BLaER1 treated with 17β-estradiol and CSF1 and Interleukin-3, amounts not matched to agents 10 nM and 100 nM (cell line): ENCODE results near the gene NNAT.
A peak's percentile ranks its signal among the peaks of the same experiment; 100 is the strongest.
"Not testable (repeated sequence)": the region's sequence is repeated elsewhere in the genome, so short reads cannot be mapped to it uniquely, and the experiment has no call there.

Experiments used
- H3K27ac ChIP-seq, 11 experiments: shearing (Covaris generic); formaldehyde crosslinking; 2 replicates each; pipeline ENCODE4 v1.8.1; 2022
- H3K27me3 ChIP-seq, 11 experiments: shearing (Covaris generic); formaldehyde crosslinking; 2 replicates each; pipeline ENCODE4 v1.8.1; 2022
- H3K36me3 ChIP-seq, 11 experiments: shearing (Covaris generic); formaldehyde crosslinking; 2 replicates each; pipeline ENCODE4 v1.8.1; 2022
- H3K4me1 ChIP-seq, 10 experiments: shearing (Covaris generic); formaldehyde crosslinking; 2 replicates each; pipeline ENCODE4 v1.8.1; 2022
- H3K4me2 ChIP-seq, 11 experiments: shearing (Covaris generic); formaldehyde crosslinking; 2 replicates each; pipeline ENCODE4 v1.8.1; 2022
- H3K4me3 ChIP-seq, 10 experiments: shearing (Covaris generic); formaldehyde crosslinking; 2 replicates each; pipeline ENCODE4 v1.8.1; 2022
- H3K9ac ChIP-seq, 11 experiments: shearing (Covaris generic); formaldehyde crosslinking; 2 replicates each; pipeline ENCODE4 v1.8.1; 2022
- H3K9me3 ChIP-seq, 11 experiments: shearing (Covaris generic); formaldehyde crosslinking; replicated peaks in 1 of 11; 2 replicates each; pipeline ENCODE4 v1.8.1; 2022
- H4K20me1 ChIP-seq, 11 experiments: shearing (Covaris generic); formaldehyde crosslinking; 2 replicates each; pipeline ENCODE4 v1.8.1; 2022
- Cebpa-rat ChIP-seq, 11 experiments: shearing (Covaris generic); IDR thresholded peaks; 2 replicates each; pipeline ENCODE4 v1.8.1; 2022

NNAT gene, protein sequence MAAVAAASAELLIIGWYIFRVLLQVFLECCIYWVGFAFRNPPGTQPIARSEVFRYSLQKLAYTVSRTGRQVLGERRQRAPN

DNA sequence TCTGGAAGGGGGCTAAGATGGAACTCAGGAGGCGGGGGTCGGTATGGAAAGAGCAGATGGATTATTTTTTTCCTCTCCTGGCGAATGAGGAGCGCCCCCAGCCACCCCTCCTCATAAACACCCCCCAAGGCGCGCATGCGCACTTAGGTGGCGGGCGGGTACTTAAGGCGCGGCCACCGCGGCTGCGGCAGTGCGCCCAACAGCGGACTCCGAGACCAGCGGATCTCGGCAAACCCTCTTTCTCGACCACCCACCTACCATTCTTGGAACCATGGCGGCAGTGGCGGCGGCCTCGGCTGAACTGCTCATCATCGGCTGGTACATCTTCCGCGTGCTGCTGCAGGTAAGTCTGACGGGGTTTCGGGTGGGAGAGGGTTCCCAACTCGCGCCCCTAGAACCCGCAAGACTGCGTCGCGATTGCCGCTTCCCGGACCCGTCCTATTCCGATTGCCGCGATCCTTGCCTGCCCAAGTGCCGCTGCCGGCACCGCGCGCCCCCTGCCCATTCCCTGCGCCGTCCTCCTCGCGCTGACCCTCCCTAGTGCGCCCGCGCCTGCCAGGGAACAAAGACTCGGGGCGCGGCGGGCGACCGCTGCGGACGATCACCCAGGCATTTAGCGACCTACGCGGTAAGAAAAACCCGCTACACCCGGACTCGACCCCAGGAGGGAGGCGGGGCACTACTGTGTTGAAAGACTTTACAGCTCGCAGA lies at the start of gene NNAT:
TSS of gene NNAT (plus strand) at position 190 of the 711 bp plus-strand sequence. CDS start at position 272, 82 bp downstream.
- TF ChIP-seq Cebpa-rat (IDR thresholded peaks at IDR 0.05) = no peak
- Histone ChIP-seq H3K9ac (no peak within 1 kb of the TSS), H3K27me3 (peaks cover 0 to 28% (median 20%) of the 10 kb centered on the region in 11 experiments; a peak in 16 of 22 replicates), H3K4me1 (peaks cover 11 to 21% (median 13%) of the 10 kb centered on the region in 10 experiments), H4K20me1 (peaks cover 63 to 97% (median 92%) of the 10 kb centered on the region in 11 experiments), H3K27ac (no peak within 1 kb of the TSS), H3K36me3 (peaks cover 13 to 89% (median 27%) of the 10 kb centered on the region in 11 experiments), H3K9me3 (peaks cover 0 to 24% (median 16%) of the 10 kb centered on the region in 11 experiments; a peak in 19 of 22 replicates), H3K4me2 (0 out of 22 replicates have a peak within 1 kb of the TSS, but pooled peaks of 1 of the 11 experiments have one; percentile 10), H3K4me3 (no peak within 1 kb of the TSS)

DNA sequence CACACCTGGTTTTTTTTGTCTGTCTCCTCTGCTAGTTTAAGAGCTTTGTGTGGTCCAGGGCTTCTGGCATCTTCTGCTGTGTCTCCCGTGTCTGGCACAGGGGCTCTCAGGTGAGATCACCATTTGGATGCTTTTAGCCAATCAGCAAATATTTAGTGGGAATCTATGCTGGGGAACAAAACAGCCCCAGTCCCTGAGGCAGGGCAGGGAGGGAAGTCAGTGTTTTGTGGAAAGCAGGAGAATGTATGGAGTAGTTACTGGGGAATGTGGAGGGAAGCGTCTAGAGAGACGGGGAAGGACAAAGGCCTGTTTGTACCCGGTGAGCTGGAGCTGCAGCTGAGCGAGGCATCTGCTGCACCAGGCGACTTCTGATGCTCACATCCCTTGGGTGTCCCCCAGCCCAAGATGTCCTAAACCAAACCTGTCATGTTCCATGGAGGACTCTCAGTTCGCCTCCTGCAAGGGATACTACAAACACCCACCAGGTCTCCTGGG lies 49.3 kb upstream of the NNAT start:
- Histone ChIP-seq H3K36me3 (no peaks in the 10 kb centered on the region), H3K27me3 (no peaks in the 10 kb centered on the region), H3K9me3 (no peaks in the 10 kb centered on the region), H3K4me2 (no peak overlapping the region), H3K4me1 (peaks cover 5 to 28% (median 24%) of the 10 kb centered on the region in 10 experiments; a peak in 18 of 20 replicates), H3K4me3 (no peak overlapping the region), H3K27ac (no peak overlapping the region), H4K20me1 (no peaks in the 10 kb centered on the region; a peak in 1 of 22 replicates), H3K9ac (no peak overlapping the region)
- TF ChIP-seq Cebpa-rat (IDR thresholded peaks at IDR 0.05) = no peak

DNA sequence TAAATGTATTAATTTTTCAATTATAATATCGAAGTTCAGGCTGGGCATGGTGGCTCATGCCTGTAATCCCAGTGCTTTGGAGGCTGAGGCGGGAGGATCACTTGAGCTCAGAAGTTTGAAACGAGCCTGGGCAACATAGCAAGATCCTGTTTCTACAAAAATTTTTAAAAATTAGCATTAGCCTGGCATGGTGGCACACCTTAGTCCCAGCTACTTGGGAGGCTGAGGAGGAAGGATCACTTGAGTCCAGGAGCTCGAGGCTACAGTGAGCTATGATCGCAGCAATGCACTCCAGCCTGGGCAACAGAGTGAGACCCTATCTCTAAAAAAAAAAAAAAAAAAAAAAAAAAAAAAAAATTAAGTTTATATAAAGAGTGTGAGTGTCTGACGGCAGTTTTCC lies 48.6 kb upstream of the NNAT start:
- H3K4me2 ChIP-seq, H3K27me3 ChIP-seq, H3K36me3 ChIP-seq, H3K9ac ChIP-seq, H3K4me3 ChIP-seq, H4K20me1 ChIP-seq, H3K9me3 ChIP-seq, H3K27ac ChIP-seq: not testable (repeated sequence)
- H3K4me1 ChIP-seq = peaks cover 5 to 28% (median 24%) of the 10 kb centered on the region in 10 experiments; a peak in 18 of 20 replicates

DNA sequence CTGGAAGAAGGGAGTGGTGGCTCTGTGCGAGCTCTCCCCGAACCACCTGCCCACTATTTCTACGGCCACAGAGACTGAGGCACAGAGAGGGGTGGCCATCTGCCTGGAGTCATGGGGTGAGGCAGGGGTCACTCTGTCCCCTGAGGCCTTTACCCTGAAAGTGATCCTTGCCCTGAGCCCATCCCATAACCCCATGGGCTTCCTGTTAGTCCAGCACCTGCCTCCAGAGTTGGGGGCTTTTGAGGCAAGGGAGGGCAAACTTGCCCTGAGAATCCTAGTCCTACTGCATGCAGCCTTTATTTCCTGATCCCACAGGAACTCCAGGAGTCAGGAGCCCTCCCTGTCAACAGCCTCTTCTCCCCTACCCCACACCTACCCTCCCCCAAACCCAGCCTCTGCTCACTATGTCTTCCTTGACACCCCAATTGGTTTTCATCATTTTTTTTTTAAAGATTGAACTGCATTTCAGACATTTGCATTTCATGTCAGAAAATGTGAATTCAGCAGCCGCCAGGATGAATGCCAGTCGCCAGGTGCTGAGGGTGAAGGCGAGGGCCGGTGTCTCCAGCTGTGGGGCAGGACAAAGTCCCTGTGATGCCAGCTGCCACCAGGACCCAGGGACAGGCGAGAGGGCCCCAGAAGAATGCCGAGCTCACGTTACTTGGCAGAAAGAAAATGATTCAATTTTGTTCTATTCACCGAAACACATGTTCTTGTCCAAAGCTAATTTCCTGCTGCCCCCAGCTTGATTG lies 47.6 kb upstream of the NNAT start:
- H3K4me1 ChIP-seq = peaks cover 5 to 28% (median 24%) of the 10 kb centered on the region in 10 experiments; a peak in 18 of 20 replicates
- H3K9me3 ChIP-seq = no peaks in the 10 kb centered on the region
- H3K4me3 ChIP-seq = no peak overlapping the region
- TF ChIP-seq Cebpa-rat (IDR thresholded peaks at IDR 0.05) = no peak
- no peaks in the 10 kb centered on the region for H3K36me3 ChIP-seq
- H3K27me3 ChIP-seq = no peaks in the 10 kb centered on the region
- H3K4me2 ChIP-seq = no peak overlapping the region
- no peak overlapping the region for H3K9ac ChIP-seq
- H3K27ac ChIP-seq = no peak overlapping the region
- no peaks in the 10 kb centered on the region; a peak in 1 of 22 replicates for H4K20me1 ChIP-seq

DNA sequence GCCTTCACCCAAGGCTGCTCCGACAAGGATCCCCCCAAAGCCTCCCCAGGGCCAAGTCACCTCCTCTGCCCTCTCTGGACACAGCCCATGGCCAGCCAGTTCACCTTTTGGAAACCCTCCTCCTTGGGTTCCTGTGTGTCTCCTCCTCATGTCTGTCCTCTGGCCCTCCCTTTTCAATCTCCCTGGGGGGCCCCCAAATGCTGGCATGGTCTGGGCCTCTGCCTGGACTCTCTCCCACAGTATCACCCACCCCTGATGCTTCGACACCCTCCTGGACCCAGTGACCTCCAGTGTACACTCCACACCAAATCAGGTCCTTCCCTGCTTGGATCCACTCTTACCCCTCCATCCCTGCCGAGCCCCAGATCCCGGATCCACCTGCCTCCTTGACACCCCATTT lies 46.7 kb upstream of the NNAT start:
- no peak overlapping the region for H3K4me3 ChIP-seq
- H4K20me1 ChIP-seq = no peaks in the 10 kb centered on the region
- no peaks in the 10 kb centered on the region for H3K9me3 ChIP-seq
- TF ChIP-seq Cebpa-rat (IDR thresholded peaks at IDR 0.05) = no peak
- no peak overlapping the region for H3K9ac ChIP-seq
- H3K36me3 ChIP-seq = no peaks in the 10 kb centered on the region
- no peaks in the 10 kb centered on the region for H3K27me3 ChIP-seq
- peak overlapping the region in 5 of 11 experiments; percentile 7 to 58 (median 49); a peak in 7 of 22 replicates for H3K4me2 ChIP-seq
- H3K27ac ChIP-seq = no peak overlapping the region
- peaks cover 0 to 18% (median 15%) of the 10 kb centered on the region in 10 experiments; a peak in 18 of 20 replicates for H3K4me1 ChIP-seq

DNA sequence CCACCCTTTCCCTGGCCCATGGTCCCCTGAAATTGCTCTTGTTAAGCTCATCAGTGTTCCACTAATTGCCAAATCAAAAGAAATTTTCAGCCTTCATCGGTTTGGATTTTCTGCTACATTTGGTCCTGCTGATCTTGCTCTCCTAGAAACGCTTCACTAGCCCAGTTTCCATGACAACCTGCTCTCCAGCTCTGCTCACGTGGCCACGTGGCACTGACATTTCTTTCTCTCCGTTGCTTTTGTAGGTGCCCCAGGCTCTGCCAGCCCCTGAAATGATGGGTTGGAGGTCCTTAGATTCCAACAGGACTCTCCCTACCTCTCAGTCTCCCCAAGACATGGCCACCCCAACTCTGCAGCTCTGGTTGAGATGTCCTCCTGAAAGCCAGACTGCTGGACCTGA lies 45.8 kb upstream of the NNAT start:
- no peaks in the 10 kb centered on the region for H3K27me3 ChIP-seq

DNA sequence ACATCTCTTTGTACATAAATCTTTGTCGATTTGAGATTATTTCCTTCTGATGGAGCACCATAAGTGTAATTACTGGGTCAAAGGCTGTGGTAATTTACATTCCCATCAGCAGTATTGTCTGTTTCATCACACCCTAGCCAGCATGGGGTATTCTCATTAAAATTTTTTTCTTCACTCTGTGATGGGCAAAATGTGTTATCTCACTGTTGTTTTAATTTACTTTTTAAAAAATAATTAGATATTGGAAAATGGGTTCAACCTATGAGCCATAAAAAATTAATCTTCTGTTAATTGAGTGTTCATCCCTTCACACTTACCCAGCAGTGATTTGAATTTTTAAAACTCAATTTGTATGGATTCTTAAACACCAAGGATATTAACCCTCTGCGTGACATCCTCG lies 44.0 kb upstream of the NNAT start:
- Histone ChIP-seq H3K9me3 (peaks cover 8 to 14% (median 12%) of the 10 kb centered on the region in 11 experiments; a peak in 21 of 22 replicates), H3K4me3 (no peak overlapping the region), H3K27ac (no peak overlapping the region), H3K9ac (no peak overlapping the region), H3K4me1 (peaks cover 0 to 13% (median 11%) of the 10 kb centered on the region in 10 experiments; a peak in 14 of 20 replicates), H3K4me2 (no peak overlapping the region), H4K20me1 (no peaks in the 10 kb centered on the region), H3K27me3 (no peaks in the 10 kb centered on the region), H3K36me3 (no peaks in the 10 kb centered on the region)
- no peak for TF ChIP-seq Cebpa-rat (IDR thresholded peaks at IDR 0.05)

More for the DNA sequence above, 45.8 kb upstream of the NNAT start:
- Histone ChIP-seq H3K4me2 (peak overlapping the region in 9 of 11 experiments; percentile 3 to 58 (median 27); a peak in 12 of 22 replicates), H3K9ac (no peak overlapping the region), H3K4me3 (no peak overlapping the region), H3K36me3 (no peaks in the 10 kb centered on the region), H3K27ac (no peak overlapping the region), H3K4me1 (peaks cover 0 to 13% (median 11%) of the 10 kb centered on the region in 10 experiments; a peak in 14 of 20 replicates), H3K9me3 (no peaks in the 10 kb centered on the region), H4K20me1 (no peaks in the 10 kb centered on the region)
- TF ChIP-seq Cebpa-rat (IDR thresholded peaks at IDR 0.05) = no peak

DNA sequence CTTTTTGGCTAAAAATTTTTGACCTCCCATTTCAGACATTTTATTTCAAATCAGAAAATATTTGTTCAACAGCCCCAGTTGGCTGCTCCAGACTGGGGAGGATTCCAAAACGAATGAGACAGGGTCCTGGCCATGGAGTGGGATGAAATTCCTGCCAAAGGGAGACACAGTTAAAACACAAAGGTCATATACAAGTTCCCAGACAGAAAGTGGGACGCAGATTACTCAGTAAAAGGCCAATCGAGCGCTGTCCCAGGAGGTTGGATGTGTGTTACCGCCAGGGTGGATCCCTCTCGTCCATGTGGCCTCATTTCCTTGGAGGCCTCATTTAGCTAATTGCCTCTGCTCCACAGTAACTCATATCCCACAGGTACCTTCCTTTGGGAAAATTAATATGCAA lies 41.8 kb upstream of the NNAT start:
- Histone ChIP-seq H3K27ac (no peak overlapping the region), H3K4me3 (no peak overlapping the region), H3K4me2 (no peak overlapping the region), H3K27me3 (no peaks in the 10 kb centered on the region), H3K9ac (no peak overlapping the region), H4K20me1 (no peaks in the 10 kb centered on the region), H3K4me1 (peaks cover 3 to 13% (median 11%) of the 10 kb centered on the region in 10 experiments; a peak in 17 of 20 replicates), H3K36me3 (no peaks in the 10 kb centered on the region), H3K9me3 (peaks cover 13 to 23% (median 16%) of the 10 kb centered on the region in 11 experiments; a peak in 21 of 22 replicates)
- TF ChIP-seq Cebpa-rat (IDR thresholded peaks at IDR 0.05) = no peak
